GM12878 (cell line): ENCODE measurements around the gene DDX10. TPM values are rescaled to one million over a fixed set of nuclear protein-coding genes. Genes with fewer than 3 reads are reported as not detected.

Source experiments
- ATAC-seq: fragments of 200-7000 bp; cut with Tn5 transposase; 3 replicates; pipeline ENCODE4 v1.9.1; 2020; ENCODE audit warnings: mild to moderate bottlenecking, moderate library complexity
- BruUV-seq: library from RNA; stranded (reverse); fragments of 400-500 nt; replicated peaks from 2 replicates; lab custom pipeline; 2021; lab: Mats Ljungman, UMichigan
- CTCF ChIA-PET: fragments of 300-600 bp; sonication (Branson Sonifier 250); formaldehyde crosslinking; extraction: SDS; loops from one replicate; lab custom pipeline; 2021; ENCODE audit warnings: inconsistent platforms; lab: Yijun Ruan, JAX
- POLR2A ChIA-PET: fragments of 350-600 bp; formaldehyde crosslinking; extraction: SDS; loops from one replicate; lab custom pipeline; 2021; ENCODE audit warnings: inconsistent platforms; lab: Charles Lee
- RAD21 ChIA-PET: fragments of 300-600 bp; sonication (Branson Sonifier 250); formaldehyde crosslinking; loops from one replicate; lab custom pipeline; 2023; ENCODE audit warnings: antibody characterized with exemption; ENCODE audit not compliant: unreplicated experiment; lab: Charles Lee
- SMC1A ChIA-PET: fragments of 300-600 bp; sonication (Branson Sonifier 250); formaldehyde crosslinking; loops from one replicate; lab custom pipeline; 2023; ENCODE audit not compliant: unreplicated experiment, uncharacterized antibody; lab: Charles Lee
- DNase-seq: peaks from one replicate; pipeline ENCODE4 v3.0.0-alpha.2; 2011; ENCODE audit warnings: low read depth, low spot score
- FAIRE-seq: peaks from 3 replicates; lab custom pipeline; 2011; peaks lifted over from hg19 to GRCh38; lab: Jason Lieb, UNC
- H2AFZ ChIP-seq: 2 replicates; pipeline ENCODE4 v1.6.0; 2011; ENCODE audit warnings: low read depth, low read length, control low read depth; ENCODE audit not compliant: control insufficient read depth
- H3K27ac ChIP-seq: 2 replicates; pipeline ENCODE4 v1.5.1; 2011; ENCODE audit warnings: control low read depth; ENCODE audit not compliant: control insufficient read depth, insufficient read depth
- H3K27me3 ChIP-seq, 2 experiments: replicated peaks in 1 of 2; 2 replicates each; pipeline versions ENCODE4 v1.6.0 to v1.6.1; 2011; ENCODE audit warnings: low read length in 1 of 2; ENCODE audit not compliant: control insufficient read depth in 2 of 2, insufficient read depth in 2 of 2
- H3K36me3 ChIP-seq, 2 experiments: 2 replicates each; pipeline ENCODE4 v1.5.1; 2011; ENCODE audit warnings: low read length in 1 of 2; ENCODE audit not compliant: control insufficient read depth in 2 of 2, insufficient read depth in 2 of 2
- H3K4me1 ChIP-seq: 2 replicates; pipeline ENCODE4 v1.6.1; 2011; ENCODE audit warnings: mild to moderate bottlenecking, low read length, moderate library complexity, mixed read lengths; ENCODE audit not compliant: control insufficient read depth, insufficient read depth
- H3K4me2 ChIP-seq: 2 replicates; pipeline ENCODE4 v1.6.0; 2011; ENCODE audit warnings: control low read depth; ENCODE audit not compliant: control insufficient read depth, insufficient read depth
- H3K4me3 ChIP-seq: fragments of 200-600 bp; sonication (generic); 2 replicates; pipeline ENCODE4 v1.5.1; 2016
- H3K79me2 ChIP-seq: 2 replicates; pipeline ENCODE4 v1.6.0; 2011; ENCODE audit warnings: low read length; ENCODE audit not compliant: control insufficient read depth, insufficient read depth
- H3K9ac ChIP-seq: 2 replicates; pipeline ENCODE4 v1.8.0; 2011; ENCODE audit warnings: low read length, control low read depth, mixed read lengths; ENCODE audit not compliant: control insufficient read depth, insufficient read depth
- H3K9me3 ChIP-seq: replicated peaks from 3 replicates; pipeline ENCODE4 v1.5.1; 2011; ENCODE audit warnings: mild to moderate bottlenecking, low read length; ENCODE audit not compliant: control insufficient read depth, insufficient read depth
- H4K20me1 ChIP-seq: 2 replicates; pipeline ENCODE4 v1.6.0; 2011; ENCODE audit not compliant: control insufficient read depth, insufficient read depth
- CBX3 ChIP-seq: fragments of 200-600 bp; sonication (generic); IDR thresholded peaks from 2 replicates; pipeline ENCODE4 v1.6.1; 2016; ENCODE audit warnings: low read depth, borderline replicate concordance
- CBX5 ChIP-seq: sonication (generic); IDR thresholded peaks from 2 replicates; pipeline ENCODE4 v1.6.1; 2016; ENCODE audit warnings: low read depth, moderate library complexity, mild to moderate bottlenecking, inconsistent platforms
- CEBPB ChIP-seq, 2 experiments: fragments of 150-350 bp in 1 of 2; IDR thresholded peaks; 2 replicates each; pipeline ENCODE4 v1.6.1; 2012 to 2014; ENCODE audit warnings: low read depth in 2 of 2, low read length in 2 of 2, borderline replicate concordance in 1 of 2, inconsistent platforms in 1 of 2
- CEBPZ ChIP-seq: fragments of 150-350 bp; IDR thresholded peaks from 2 replicates; pipeline ENCODE4 v1.6.1; 2016; ENCODE audit warnings: low read depth, low read length
- HCFC1 ChIP-seq: fragments of 150-350 bp; IDR thresholded peaks from 2 replicates; pipeline ENCODE4 v1.6.1; 2014; ENCODE audit warnings: low read length
- STAT3 ChIP-seq: IDR thresholded peaks from 2 replicates; pipeline ENCODE4 v1.6.1; 2011; ENCODE audit warnings: low read depth, low read length, improper control_type of control experiment
- USF2 ChIP-seq: IDR thresholded peaks from 2 replicates; pipeline ENCODE4 v1.6.1; 2011; ENCODE audit warnings: low read depth, low read length, improper control_type of control experiment, borderline replicate concordance
- WRNIP1 ChIP-seq: IDR thresholded peaks from 2 replicates; pipeline ENCODE4 v1.6.1; 2011; ENCODE audit warnings: low read depth, low read length, improper control_type of control experiment, borderline replicate concordance
- ZBTB40 ChIP-seq: fragments of 450-650 bp; IDR thresholded peaks from 2 replicates; pipeline ENCODE4 v1.6.1; 2016; ENCODE audit warnings: mild to moderate bottlenecking, moderate library complexity, borderline replicate concordance
- ZNF592 ChIP-seq: fragments of 450-650 bp; IDR thresholded peaks from 2 replicates; pipeline ENCODE4 v1.6.1; 2017; ENCODE audit warnings: mild to moderate bottlenecking, moderate library complexity
- WGBS: methylation state at CpG from one replicate; pipeline ENCODE4 v1.1.6; 2016; ENCODE audit warnings: low lambda C conversion rate; ENCODE audit not compliant: insufficient replicate concordance, insufficient coverage; ENCODE audit errors: missing lambda C conversion rate; 5-methylcytosine and 5-hydroxymethylcytosine counted together
- in situ Hi-C: fragments of 300-500 bp; cut with MboI; formaldehyde crosslinking; loops from 9 replicates; pipeline ENCODE4 v1.14.3; 2018; ENCODE audit warnings: mixed read lengths
- intact Hi-C: fragments of 100-400 bp; cut with micrococcal nuclease; formaldehyde crosslinking; loops from one replicate; pipeline ENCODE4 v1.14.2; 2022; ENCODE audit not compliant: unreplicated experiment
- polyA plus RNA-seq, 11 experiments: library from polyadenylated mRNA; depleted of rRNA in 4 of 11; unstranded in 6 of 11; stranded (reverse) in 5 of 11; fragments of >200 nt; fragmentation: Nextera tagmentation in 4 of 11; fragmentation: Illumina TruSeq in 1 of 11; extraction: Ambion mirVana in 4 of 11; extraction: Trizol in 1 of 11; gene quantifications; 1 replicate in 1 of 11; 2 replicates in 10 of 11; pipeline versions ENCODE4 v1.2.1 to v1.2.3, GENCODE V29; 2011 to 2016; ENCODE audit warnings: inconsistent platforms in 2 of 11, missing spikeins in 2 of 11, low read depth in 1 of 11
- total RNA-seq, 4 experiments: library from RNA; depleted of rRNA in 3 of 4; stranded (reverse); fragments of >200 nt in 3 of 4; fragmentation: Illumina TruSeq in 1 of 4; extraction: Trizol in 1 of 4; gene quantifications; 2 replicates each; pipeline versions ENCODE4 v1.2.1 to v1.2.3, GENCODE V29; 2013 to 2021

Gene DDX10
- total and polyA plus RNA-seq, 10 of the 15 experiments (the other 5 are each of a cell fraction or from before 2014, with no cell fraction given), result 20.9 to 51.5 (median 31.9) TPM

- POLR2A ChIA-PET, result interaction anchor here (0.8 kb wide), 1 partner anchor 134 kb away, joined by 3 read pairs; no protein-coding TSS in a partner anchor
- no peak for FAIRE-seq
- intact Hi-C loops, result no loop called here
- no peak for TF ChIP-seq ZBTB40
- TF ChIP-seq CEBPB (IDR thresholded peaks at IDR 0.05; ENCODE audit: borderline replicate concordance in 1 of 2, low read depth in 2 of 2, low read length in 2 of 2), result no peak
- TF ChIP-seq CBX3, result no peak
- no peak for TF ChIP-seq CEBPZ
- no peak for TF ChIP-seq USF2
- no peak for TF ChIP-seq STAT3
- TF ChIP-seq HCFC1, result no peak
- no peak for TF ChIP-seq ZNF592
- no peak for TF ChIP-seq CBX5
- no peak for TF ChIP-seq WRNIP1
Observed at GRCh38 chr11:108926171-108926840, 261.4 kb downstream of the DDX10 start.

More at GRCh38 chr11:108926171-108926840, 261.4 kb downstream of the DDX10 start:
- RAD21 ChIA-PET, result no interaction called here
- Histone ChIP-seq H3K4me2 (no peak overlapping the region), H3K4me1 (no peaks in the 10 kb centered on the region), H2AFZ (no peak overlapping the region), H3K9ac (no peak overlapping the region), H3K4me3 (no peak overlapping the region), H4K20me1 (no peaks in the 10 kb centered on the region), H3K27ac (no peak overlapping the region), H3K36me3 (no peaks in the 10 kb centered on the region), H3K27me3 (no peaks in the 10 kb centered on the region), H3K79me2 (no peaks in the 10 kb centered on the region), H3K9me3 (no peaks in the 10 kb centered on the region)
- no peak for ATAC-seq
- CTCF ChIA-PET, result interaction anchor here (0.5 to 1.9 kb wide), 4 partner anchors 10 to 1005 kb away, joined by 3 to 6 read pairs (median 4); no protein-coding TSS in a partner anchor
- in situ Hi-C loops, result no loop called here
- SMC1A ChIA-PET, result interaction anchor here (1.6 to 1.8 kb wide), 2 partner anchors 10 to 228 kb away, joined by 5 to 8 read pairs; no protein-coding TSS in a partner anchor
- no peak for DNase-seq
- no TSS peak for BruUV-seq
- 97% methylated on average over 5 of the region's 5 CpGs for WGBS
